H1 (cell line): ENCODE results near the gene CTDNEP1. TPM values are rescaled to one million over a fixed set of nuclear protein-coding genes. Genes with fewer than 3 reads are reported as not detected.

Experiments used
- CTCF ChIA-PET: fragments of 300-600 bp; sonication (Branson Sonifier 250); formaldehyde crosslinking; loops from one replicate; lab custom pipeline; 2021; ENCODE audit not compliant: partially characterized antibody; lab: Charles Lee
- POLR2A ChIA-PET: fragments of 300-600 bp; sonication (Branson Sonifier 250); formaldehyde crosslinking; loops from one replicate; lab custom pipeline; 2021; ENCODE audit warnings: inconsistent platforms; ENCODE audit not compliant: partially characterized antibody; lab: Charles Lee
- DNase-seq, 2 experiments: peaks; one replicate each; pipeline versions ENCODE4 v3.0.0 to v3.0.0-alpha.2; 2010 to 2022; ENCODE audit warnings: low spot score in 2 of 2, low read depth in 1 of 2, mixed read lengths in 1 of 2
- FAIRE-seq: peaks from 2 replicates; lab custom pipeline; 2011; peaks lifted over from hg19 to GRCh38; lab: Jason Lieb, UNC
- H2AFZ ChIP-seq: 2 replicates; pipeline ENCODE4 v1.8.1; 2012; ENCODE audit warnings: low read length, inconsistent platforms
- H2AK5ac ChIP-seq: 2 replicates; pipeline ENCODE4 v1.6.1; 2013; ENCODE audit warnings: low read depth, low read length
- H2BK120ac ChIP-seq: replicated peaks from 2 replicates; pipeline ENCODE3; 2013; ENCODE audit warnings: low read depth, low read length, inconsistent platforms
- H2BK12ac ChIP-seq: 2 replicates; pipeline ENCODE4 v1.6.1; 2013; ENCODE audit warnings: low read depth, low read length
- H2BK15ac ChIP-seq: 2 replicates; pipeline ENCODE4 v1.6.1; 2013; ENCODE audit warnings: low read length
- H2BK20ac ChIP-seq: 2 replicates; pipeline ENCODE4 v1.6.1; 2013; ENCODE audit warnings: low read length
- H2BK5ac ChIP-seq: 2 replicates; pipeline ENCODE4 v1.6.1; 2013; ENCODE audit warnings: low read depth, low read length
- H3K14ac ChIP-seq: 2 replicates; pipeline ENCODE4 v1.6.1; 2013; ENCODE audit warnings: inconsistent platforms; ENCODE audit not compliant: insufficient read length
- H3K18ac ChIP-seq: 2 replicates; pipeline ENCODE4 v1.6.1; 2013; ENCODE audit warnings: low read length; ENCODE audit errors: extremely low read depth
- H3K23ac ChIP-seq: 2 replicates; pipeline ENCODE4 v1.6.1; 2013; ENCODE audit warnings: inconsistent platforms; ENCODE audit not compliant: insufficient read length
- H3K23me2 ChIP-seq: 2 replicates; pipeline ENCODE4 v1.6.1; 2013; ENCODE audit warnings: low read depth, low read length
- H3K27ac ChIP-seq: 2 replicates; pipeline ENCODE4 v1.6.1; 2011; ENCODE audit warnings: low read depth, low read length, inconsistent platforms
- H3K27me3 ChIP-seq, 4 experiments: replicated peaks in 1 of 4; 1 replicate in 1 of 4; 2 replicates in 3 of 4; pipeline versions ENCODE4 v1.6.1 to v1.8.1; 2011 to 2013; ENCODE audit warnings: low read length in 3 of 4, mild to moderate bottlenecking in 3 of 4, inconsistent platforms in 2 of 4, mixed read lengths in 2 of 4, moderate library complexity in 1 of 4; ENCODE audit not compliant: control insufficient read depth in 3 of 4, insufficient read depth in 3 of 4; ENCODE audit errors: extremely low read depth in 1 of 4
- H3K36me3 ChIP-seq, 4 experiments: 2 replicates each; pipeline versions ENCODE4 v1.6.1 to v1.8.1; 2011 to 2013; ENCODE audit warnings: mild to moderate bottlenecking in 4 of 4, low read length in 3 of 4, moderate library complexity in 2 of 4, control low read depth in 1 of 4, inconsistent platforms in 1 of 4; ENCODE audit not compliant: insufficient read depth in 4 of 4, control insufficient read depth in 2 of 4
- H3K4ac ChIP-seq: replicated peaks from 2 replicates; pipeline ENCODE3; 2013; ENCODE audit warnings: low read length, low read depth, mixed read lengths, inconsistent platforms; ENCODE audit not compliant: insufficient read length
- H3K4me1 ChIP-seq, 4 experiments: replicated peaks in 1 of 4; 1 replicate in 1 of 4; 2 replicates in 3 of 4; pipeline versions ENCODE4 v1.6.1 to v1.8.1; 2011 to 2013; ENCODE audit warnings: low read length in 3 of 4, inconsistent platforms in 2 of 4, mixed read lengths in 1 of 4; ENCODE audit not compliant: insufficient read depth in 4 of 4, control insufficient read depth in 3 of 4
- H3K4me2 ChIP-seq, 2 experiments: 2 replicates each; pipeline versions ENCODE4 v1.6.1 to v1.8.1; 2011 to 2013; ENCODE audit warnings: low read depth in 2 of 2, low read length in 2 of 2, control low read depth in 1 of 2, inconsistent platforms in 1 of 2, mild to moderate bottlenecking in 1 of 2; ENCODE audit not compliant: insufficient read depth in 1 of 2
- H3K4me3 ChIP-seq, 4 experiments: fragments of 200-600, 300-600 bp in 1 of 4; sonication (generic), shearing (Covaris generic), sonication (Bioruptor Twin) in 1 of 4; 2 replicates each; pipeline versions ENCODE4 v1.5.1 to v1.8.1; 2011 to 2016; ENCODE audit warnings: low read length in 4 of 4, low read depth in 3 of 4, control low read depth in 2 of 4, inconsistent platforms in 2 of 4, mild to moderate bottlenecking in 2 of 4, mixed read lengths in 1 of 4, moderate library complexity in 1 of 4; ENCODE audit not compliant: insufficient read depth in 2 of 4; ENCODE audit errors: extremely low read depth in 1 of 4
- H3K56ac ChIP-seq: replicated peaks from 2 replicates; pipeline ENCODE3; 2013; ENCODE audit warnings: low read depth, mild to moderate bottlenecking, mixed read lengths, low read length, inconsistent platforms; ENCODE audit not compliant: insufficient read length
- H3K79me1 ChIP-seq: 2 replicates; pipeline ENCODE4 v1.6.1; 2013; ENCODE audit warnings: low read depth, low read length, control low read depth
- H3K79me2 ChIP-seq, 2 experiments: 2 replicates each; pipeline versions ENCODE4 v1.6.1 to v1.8.1; 2012 to 2013; ENCODE audit warnings: low read length in 2 of 2, mild to moderate bottlenecking in 2 of 2, inconsistent platforms in 1 of 2; ENCODE audit not compliant: insufficient read depth in 2 of 2, control insufficient read depth in 1 of 2
- H3K9ac ChIP-seq, 4 experiments: replicated peaks in 1 of 4; 1 replicate in 1 of 4; 2 replicates in 3 of 4; pipeline versions ENCODE4 v1.6.1 to v1.8.1; 2011 to 2013; ENCODE audit warnings: low read depth in 3 of 4, low read length in 3 of 4, control low read depth in 2 of 4, mild to moderate bottlenecking in 2 of 4, moderate library complexity in 2 of 4, inconsistent platforms in 1 of 4; ENCODE audit errors: extremely low read depth in 1 of 4
- H3K9me3 ChIP-seq, 2 experiments: 2 replicates each; pipeline versions ENCODE4 v1.6.1 to v1.8.1; 2012 to 2013; ENCODE audit warnings: mild to moderate bottlenecking in 2 of 2, moderate library complexity in 2 of 2, control low read depth in 1 of 2, inconsistent platforms in 1 of 2, low read depth in 1 of 2, low read length in 1 of 2, mixed read lengths in 1 of 2; ENCODE audit not compliant: insufficient read depth in 2 of 2
- H4K20me1 ChIP-seq, 2 experiments: replicated peaks in 1 of 2; 2 replicates each; pipeline versions ENCODE3 to v1.8.1; 2011 to 2013; ENCODE audit warnings: inconsistent platforms in 2 of 2, low read length in 2 of 2, mild to moderate bottlenecking in 1 of 2; ENCODE audit not compliant: insufficient read depth in 2 of 2, control insufficient read depth in 1 of 2
- H4K5ac ChIP-seq: 2 replicates; pipeline ENCODE4 v1.6.1; 2013; ENCODE audit warnings: low read length, low read depth, mixed read lengths, inconsistent platforms; ENCODE audit not compliant: insufficient read length
- H4K8ac ChIP-seq: 2 replicates; pipeline ENCODE4 v1.8.0; 2013; ENCODE audit warnings: mild to moderate bottlenecking, moderate library complexity, low read length, inconsistent platforms; ENCODE audit not compliant: insufficient read depth; ENCODE audit errors: extremely low read depth
- H4K91ac ChIP-seq: replicated peaks from 2 replicates; pipeline ENCODE3; 2013; ENCODE audit warnings: low read length, mixed read lengths, inconsistent platforms; ENCODE audit not compliant: insufficient read length
- EZH2 ChIP-seq: fragments of 200-600 bp; sonication (generic); IDR thresholded peaks from 2 replicates; pipeline ENCODE4 v1.7.1; 2012; ENCODE audit warnings: low read depth, mild to moderate bottlenecking, moderate library complexity, low read length, inconsistent platforms; ENCODE audit not compliant: severe bottlenecking
- PHF8 ChIP-seq: fragments of 200-600 bp; sonication (generic); conservative IDR thresholded peaks from 2 replicates; pipeline ENCODE4 v1.7.1; 2012; ENCODE audit warnings: low read depth, mild to moderate bottlenecking, inconsistent platforms, low read length, moderate library complexity
- SP4 ChIP-seq: IDR thresholded peaks from 2 replicates; pipeline ENCODE4 v1.6.1; 2012; ENCODE audit warnings: low read length, inconsistent platforms
- WGBS, 2 experiments: shearing (Covaris generic) in 1 of 2; methylation state at CpG; one replicate each; pipeline versions ENCODE4 v1.1.6 to v1.1.7; 2013 to 2015; ENCODE audit warnings: low lambda C conversion rate in 2 of 2, mixed read lengths in 2 of 2, inconsistent platforms in 1 of 2, low coverage in 1 of 2, missing lambda C conversion rate in 1 of 2; ENCODE audit not compliant: insufficient replicate concordance in 2 of 2, insufficient coverage in 1 of 2, insufficient read length in 1 of 2; ENCODE audit errors: extremely low coverage in 1 of 2, missing lambda C conversion rate in 1 of 2; 5-methylcytosine and 5-hydroxymethylcytosine counted together
- polyA plus RNA-seq, 7 experiments: library from polyadenylated mRNA; depleted of rRNA in 3 of 7; stranded (reverse) in 5 of 7; unstranded in 2 of 7; fragments of >200 nt in 5 of 7; fragments of 200-250 nt in 2 of 7; gene quantifications; 1 replicate in 5 of 7; 2 replicates in 1 of 7; 4 replicates in 1 of 7; pipeline versions ENCODE4 v1.2.1 to v1.2.3, GENCODE V29; 2011 to 2013; ENCODE audit warnings: missing spikeins in 2 of 7, mixed read lengths in 2 of 7
- total RNA-seq: library from RNA; stranded (reverse); fragmentation: NEBNext Ultra II Directional; extraction: Animal tissue kit (Norgen Biotek cat#: 25700); gene quantifications from 2 replicates; pipeline ENCODE4 v1.2.1, GENCODE V29; 2021

Gene CTDNEP1
- total and polyA plus RNA-seq, 2 of the 8 experiments (the other 6 are each of a cell fraction or from before 2014, with no cell fraction given): 114 to 123 TPM

- Histone ChIP-seq H3K23me2 (no peaks in the 10 kb centered on the region; the same call in 1 of the 2 replicates), H3K79me1 (peaks cover 2% of the 10 kb centered on the region; the same call in 1 of the 2 replicates), H3K36me3 (peaks cover 0 to 6% (median 3%) of the 10 kb centered on the region in 4 experiments; a peak in 3 of 8 replicates), H3K4me3 (no peak overlapping the region), H2AFZ (no peak overlapping the region), H4K20me1 (peaks cover 0 to 9% of the 10 kb centered on the region in 2 experiments), H3K9ac (no peak overlapping the region), H3K23ac (no peak overlapping the region), H2BK120ac (no peak overlapping the region), H2AK5ac (no peak overlapping the region), H2BK15ac (no peak overlapping the region), H3K56ac (no peak overlapping the region), H2BK5ac (no peak overlapping the region), H3K27ac (no peak overlapping the region), H3K27me3 (no peaks in the 10 kb centered on the region; a peak in 2 of 7 replicates), H3K4ac (no peak overlapping the region), H3K4me1 (peaks cover 0 to 9% (median 7%) of the 10 kb centered on the region in 4 experiments; a peak in 6 of 7 replicates), H4K91ac (no peak overlapping the region), H2BK12ac (no peak overlapping the region), H4K5ac (no peak overlapping the region), H3K9me3 (no peaks in the 10 kb centered on the region), H3K14ac (no peak overlapping the region), H2BK20ac (no peak overlapping the region), H3K79me2 (no peaks in the 10 kb centered on the region), H4K8ac (no peak overlapping the region), H3K4me2 (no peak overlapping the region), H3K18ac (no peak overlapping the region)
- DNase-seq (no peak), FAIRE-seq (no peak)
- TF ChIP-seq SP4 (no peak), PHF8 (no peak), EZH2 (no peak)
- WGBS, 2 experiments: 90% methylated on average over 10 of the region's 18 CpGs; no CpG with 5 or more reads in 1 of the 2 experiments
- ChIA-PET POLR2A (interaction anchor here (0.6 to 6.7 kb wide), 12 partner anchors 8 to 842 kb away, joined by 3 to 94 read pairs (median 4); partner anchors contain the start of genes CLDN7, CTDNEP1, ELP5 and GABARAP), CTCF (interaction anchor here (1.2 to 5.7 kb wide), 2 partner anchors 8 to 67 kb away, joined by 3 to 46 read pairs; partner anchors contain the start of gene SLC2A4)
Measured at GRCh38 chr17:7289256-7290032, 37.9 kb upstream of the CTDNEP1 start.
